Vagina (tissue), 2 donors: ENCODE data around the gene C5orf52. TPM values are rescaled to one million over a fixed set of nuclear protein-coding genes. Genes with fewer than 3 reads are reported as not detected.

ENCODE experiments used
- DNase-seq, 2 donors: peaks; one replicate each; pipeline ENCODE4 v3.0.0-alpha.2; 2017; ENCODE audit errors: extremely low spot score in 2 of 2
- H3K27ac ChIP-seq: fragments of 200-600 bp; sonication (generic); one replicate; pipeline ENCODE4 v1.5.1; 2019
- H3K27me3 ChIP-seq: fragments of 200-600 bp; sonication (generic); one replicate; pipeline ENCODE4 v1.5.1; 2019
- H3K36me3 ChIP-seq, 2 donors: fragments of 200-600 bp; sonication (generic); one replicate each; pipeline ENCODE4 v1.5.1; 2017 to 2019
- H3K4me1 ChIP-seq: fragments of 200-600 bp; sonication (generic); one replicate; pipeline ENCODE4 v1.5.1; 2019
- H3K4me3 ChIP-seq, 2 donors: fragments of 200-600 bp; sonication (generic); 1 replicate in 1 of 2; 2 replicates in 1 of 2; pipeline ENCODE4 v1.5.1; 2016 to 2019
- H3K9me3 ChIP-seq: fragments of 200-600 bp; sonication (generic); one replicate; pipeline ENCODE4 v1.5.1; 2019
- POLR2A ChIP-seq, 2 donors: fragments of 450-650 bp; IDR thresholded peaks; one replicate each; pipeline ENCODE4 v1.6.1; 2017; ENCODE audit warnings: antibody characterized with exemption in 2 of 2, mild to moderate bottlenecking in 2 of 2, moderate library complexity in 2 of 2
- POLR2AphosphoS5 ChIP-seq, 2 donors: sonication (generic); formaldehyde crosslinking; IDR thresholded peaks; one replicate each; pipeline ENCODE4 v1.9.0; 2017; ENCODE audit warnings: antibody characterized with exemption in 2 of 2, mild to moderate bottlenecking in 2 of 2, low read depth in 1 of 2; ENCODE audit not compliant: insufficient read depth in 1 of 2
- intact Hi-C: fragments of 100-400 bp; cut with DNase I; formaldehyde crosslinking; loops from one replicate; pipeline ENCODE4 v1.15.1; 2023
- total RNA-seq: library from RNA; depleted of rRNA; stranded (reverse); fragments of >200 nt; gene quantifications from one replicate; pipeline ENCODE4 v1.2.3, GENCODE V29; 2016
- TF ChIP-seq, protein P1 (sequence below), 3 experiments: fragments of 450-650 bp in 2 of 3; fragments of 200-600 bp in 1 of 3; sonication (generic) in 1 of 3; IDR thresholded peaks; one replicate each; pipeline ENCODE4 v1.5.1; 2017 to 2019; ENCODE audit warnings: antibody characterized with exemption in 3 of 3, mild to moderate bottlenecking in 2 of 3, moderate library complexity in 2 of 3

C5orf52 gene
- total RNA-seq, result not detected

DNA sequence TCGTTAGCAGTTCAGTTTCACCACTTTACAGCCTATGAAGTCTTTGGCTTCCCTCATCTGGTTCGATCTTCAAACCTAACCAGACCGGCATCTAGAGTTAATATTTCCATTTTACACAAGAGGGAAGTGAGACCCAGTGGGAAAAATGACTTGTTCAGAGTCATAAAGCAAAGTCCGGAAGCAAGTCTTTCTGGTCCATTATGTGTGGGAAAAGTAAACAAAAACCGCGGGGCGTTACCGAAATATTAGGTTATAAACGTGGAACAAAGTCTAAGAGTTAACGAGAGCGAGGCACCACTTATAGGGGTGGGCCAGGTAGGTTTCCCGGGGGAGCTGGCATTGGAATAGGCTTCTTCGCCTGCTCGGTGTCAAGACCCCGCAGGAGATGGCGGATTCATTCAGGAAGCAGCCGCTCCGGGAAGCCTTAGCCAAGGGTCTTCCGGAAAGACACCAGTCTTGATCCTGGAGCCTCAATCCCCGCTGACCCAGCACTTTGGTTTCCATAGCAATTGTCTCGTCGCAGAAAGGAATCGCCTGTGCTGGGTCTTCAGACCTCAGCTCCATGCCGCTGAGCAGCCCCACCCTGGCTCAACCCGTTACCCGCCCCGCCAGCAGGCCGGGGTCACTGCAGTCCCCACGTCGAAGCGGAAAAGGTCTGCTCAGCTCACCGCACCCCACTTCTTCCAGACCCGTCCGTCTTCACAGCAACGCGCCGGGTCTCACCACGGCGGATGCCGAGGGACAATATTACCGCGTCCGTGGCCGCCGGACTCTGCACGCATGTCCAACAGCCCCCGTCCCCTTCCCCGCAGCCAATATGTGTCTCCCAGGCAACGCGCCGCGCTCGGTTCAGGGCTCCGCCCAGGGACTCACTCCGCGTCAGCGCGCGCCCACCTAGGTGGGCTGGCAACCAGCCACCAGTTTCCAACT lies at the start of gene C5orf52:
TSS of gene C5orf52 (plus strand) at position 872 of the 930 bp plus-strand sequence. CDS start 82 bp downstream, outside the sequence.
- H3K36me3 ChIP-seq, result no peaks in the 10 kb centered on the region
- intact Hi-C loops, result no loop called here
- H3K4me3 ChIP-seq, result peak within 1 kb of the TSS; percentile 44 to 45
- TF ChIP-seq, protein P1, sequence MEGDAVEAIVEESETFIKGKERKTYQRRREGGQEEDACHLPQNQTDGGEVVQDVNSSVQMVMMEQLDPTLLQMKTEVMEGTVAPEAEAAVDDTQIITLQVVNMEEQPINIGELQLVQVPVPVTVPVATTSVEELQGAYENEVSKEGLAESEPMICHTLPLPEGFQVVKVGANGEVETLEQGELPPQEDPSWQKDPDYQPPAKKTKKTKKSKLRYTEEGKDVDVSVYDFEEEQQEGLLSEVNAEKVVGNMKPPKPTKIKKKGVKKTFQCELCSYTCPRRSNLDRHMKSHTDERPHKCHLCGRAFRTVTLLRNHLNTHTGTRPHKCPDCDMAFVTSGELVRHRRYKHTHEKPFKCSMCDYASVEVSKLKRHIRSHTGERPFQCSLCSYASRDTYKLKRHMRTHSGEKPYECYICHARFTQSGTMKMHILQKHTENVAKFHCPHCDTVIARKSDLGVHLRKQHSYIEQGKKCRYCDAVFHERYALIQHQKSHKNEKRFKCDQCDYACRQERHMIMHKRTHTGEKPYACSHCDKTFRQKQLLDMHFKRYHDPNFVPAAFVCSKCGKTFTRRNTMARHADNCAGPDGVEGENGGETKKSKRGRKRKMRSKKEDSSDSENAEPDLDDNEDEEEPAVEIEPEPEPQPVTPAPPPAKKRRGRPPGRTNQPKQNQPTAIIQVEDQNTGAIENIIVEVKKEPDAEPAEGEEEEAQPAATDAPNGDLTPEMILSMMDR (IDR thresholded peaks at IDR 0.05), result no peak
- TF ChIP-seq POLR2AphosphoS5 (IDR thresholded peaks at IDR 0.05; ENCODE audit: insufficient read depth in 1 of 2, low read depth in 1 of 2) (no peak), POLR2A (IDR thresholded peaks at IDR 0.05) (no peak)
- H3K27me3 ChIP-seq, result no peaks in the 10 kb centered on the region
- H3K4me1 ChIP-seq, result peaks cover 14% of the 10 kb centered on the region
- no peaks in the 10 kb centered on the region for H3K9me3 ChIP-seq
- H3K27ac ChIP-seq, result no peak within 1 kb of the TSS
- DNase-seq, result peak; percentile 67 to 83

DNA sequence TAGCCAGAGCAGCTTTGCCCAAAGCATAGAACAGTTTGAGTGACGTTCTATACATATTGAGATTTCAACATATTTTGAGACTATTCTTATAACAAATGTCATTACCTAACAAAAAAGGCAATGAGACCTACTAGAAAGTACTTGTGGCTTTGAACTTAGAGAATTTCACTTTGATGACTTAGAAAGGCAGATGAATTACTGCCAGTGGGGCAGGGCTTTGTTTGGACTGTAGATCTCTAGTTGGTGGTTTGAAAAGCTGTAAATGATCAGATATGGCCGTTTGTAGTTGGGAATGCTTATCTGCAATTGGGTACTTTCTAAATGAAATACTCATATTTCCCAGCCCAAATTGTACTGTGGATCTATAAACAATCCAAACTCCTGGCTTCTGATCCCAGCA lies 47.2 kb upstream of the C5orf52 start:
- no peaks in the 10 kb centered on the region for H3K9me3 ChIP-seq
- H3K36me3 ChIP-seq, result no peaks in the 10 kb centered on the region
- no peak for DNase-seq
- TF ChIP-seq POLR2A (IDR thresholded peaks at IDR 0.05), result no peak
- TF ChIP-seq, protein P1 (IDR thresholded peaks at IDR 0.05), result no peak
- TF ChIP-seq POLR2AphosphoS5 (IDR thresholded peaks at IDR 0.05; ENCODE audit: insufficient read depth in 1 of 2, low read depth in 1 of 2), result no peak
- intact Hi-C loops, result no loop called here
- no peak overlapping the region for H3K4me3 ChIP-seq
- H3K27me3 ChIP-seq, result no peaks in the 10 kb centered on the region
- no peaks in the 10 kb centered on the region for H3K4me1 ChIP-seq
- no peak overlapping the region for H3K27ac ChIP-seq

DNA sequence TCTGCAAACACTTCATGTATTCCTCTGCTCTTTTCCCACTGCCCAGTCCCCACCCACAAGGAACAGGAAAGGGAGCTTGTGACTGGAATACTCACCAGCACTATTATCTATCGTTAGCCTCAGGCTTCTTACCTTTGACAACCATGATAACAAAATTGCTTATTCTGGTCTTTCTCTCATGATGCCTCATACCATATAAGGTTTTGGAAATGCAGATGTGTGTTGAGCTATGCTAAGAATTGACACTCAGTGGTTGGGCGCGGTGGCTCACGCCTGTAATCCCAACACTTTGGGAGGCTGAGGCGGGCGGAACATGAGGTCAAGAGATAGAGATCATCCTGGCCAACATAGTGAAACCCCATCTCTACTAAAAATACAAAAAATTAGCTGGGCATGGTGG lies 44.5 kb upstream of the C5orf52 start:
- Histone ChIP-seq H3K27ac (no peak overlapping the region), H3K27me3 (no peaks in the 10 kb centered on the region), H3K4me1 (no peaks in the 10 kb centered on the region), H3K9me3 (no peaks in the 10 kb centered on the region), H3K4me3 (no peak overlapping the region), H3K36me3 (no peaks in the 10 kb centered on the region)
- DNase-seq, result no peak
- TF ChIP-seq POLR2AphosphoS5 (IDR thresholded peaks at IDR 0.05; ENCODE audit: insufficient read depth in 1 of 2, low read depth in 1 of 2) (no peak), POLR2A (IDR thresholded peaks at IDR 0.05) (no peak)
- TF ChIP-seq, protein P1 (IDR thresholded peaks at IDR 0.05), result no peak
- intact Hi-C loops, result no loop called here

DNA sequence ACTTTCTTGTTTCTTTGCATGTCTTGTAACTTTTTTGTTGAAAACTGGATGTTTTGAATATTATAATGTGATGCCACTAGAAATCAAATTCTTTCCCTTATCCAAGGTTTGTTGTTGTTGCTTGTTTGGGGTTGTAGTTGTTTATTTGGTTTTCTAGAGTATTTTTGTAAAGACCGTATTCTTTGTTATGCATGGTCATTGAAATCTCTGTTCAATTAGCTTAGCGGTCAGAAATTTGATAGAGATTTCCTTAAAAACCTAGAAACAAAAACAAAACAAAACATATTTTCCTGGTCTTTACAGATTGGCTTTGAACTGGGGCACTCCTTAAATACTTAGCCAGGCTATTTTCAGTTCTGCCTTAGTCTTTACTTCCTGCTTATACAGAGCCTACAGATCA lies 41.0 kb upstream of the C5orf52 start:
- no peak for DNase-seq
- Histone ChIP-seq H3K4me1 (no peaks in the 10 kb centered on the region), H3K9me3 (no peaks in the 10 kb centered on the region), H3K4me3 (no peak overlapping the region), H3K36me3 (no peaks in the 10 kb centered on the region), H3K27me3 (no peaks in the 10 kb centered on the region), H3K27ac (no peak overlapping the region)
- intact Hi-C loops, result no loop called here
- TF ChIP-seq POLR2AphosphoS5 (IDR thresholded peaks at IDR 0.05; ENCODE audit: insufficient read depth in 1 of 2, low read depth in 1 of 2) (no peak), POLR2A (IDR thresholded peaks at IDR 0.05) (no peak)
- TF ChIP-seq, protein P1 (IDR thresholded peaks at IDR 0.05), result no peak
